ENCODE measurements around the gene FKBP10.
A peak's percentile ranks its signal among the peaks of the same experiment; 100 is the strongest.

Gene FKBP10

DNA sequence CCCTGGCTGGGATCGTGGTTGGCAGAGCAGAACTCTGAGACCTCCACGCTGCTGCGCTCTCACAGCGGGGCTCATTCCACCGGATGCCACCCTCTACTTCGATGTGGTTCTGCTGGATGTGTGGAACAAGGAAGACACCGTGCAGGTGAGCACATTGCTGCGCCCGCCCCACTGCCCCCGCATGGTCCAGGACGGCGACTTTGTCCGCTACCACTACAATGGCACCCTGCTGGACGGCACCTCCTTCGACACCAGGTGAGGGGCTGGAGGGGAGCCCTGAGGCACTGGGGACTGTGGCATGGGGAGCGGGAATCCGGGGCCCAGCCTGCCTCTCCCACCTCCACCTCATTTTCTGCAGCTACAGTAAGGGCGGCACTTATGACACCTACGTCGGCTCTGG lies 5.2 kb downstream of the FKBP10 start:
- no peaks in the 10 kb centered on the region for H3K9me3 Mint-ChIP-seq
- no peaks in the 10 kb centered on the region for H3K27me3 Mint-ChIP-seq (ENCODE audit: low read depth, poor library complexity)
- peaks cover 25% of the 10 kb centered on the region for H3K36me3 Mint-ChIP-seq (ENCODE audit: low read depth)
- H3K4me1 Mint-ChIP-seq = peaks cover 71% of the 10 kb centered on the region
- TF ChIP-seq, protein P1, sequence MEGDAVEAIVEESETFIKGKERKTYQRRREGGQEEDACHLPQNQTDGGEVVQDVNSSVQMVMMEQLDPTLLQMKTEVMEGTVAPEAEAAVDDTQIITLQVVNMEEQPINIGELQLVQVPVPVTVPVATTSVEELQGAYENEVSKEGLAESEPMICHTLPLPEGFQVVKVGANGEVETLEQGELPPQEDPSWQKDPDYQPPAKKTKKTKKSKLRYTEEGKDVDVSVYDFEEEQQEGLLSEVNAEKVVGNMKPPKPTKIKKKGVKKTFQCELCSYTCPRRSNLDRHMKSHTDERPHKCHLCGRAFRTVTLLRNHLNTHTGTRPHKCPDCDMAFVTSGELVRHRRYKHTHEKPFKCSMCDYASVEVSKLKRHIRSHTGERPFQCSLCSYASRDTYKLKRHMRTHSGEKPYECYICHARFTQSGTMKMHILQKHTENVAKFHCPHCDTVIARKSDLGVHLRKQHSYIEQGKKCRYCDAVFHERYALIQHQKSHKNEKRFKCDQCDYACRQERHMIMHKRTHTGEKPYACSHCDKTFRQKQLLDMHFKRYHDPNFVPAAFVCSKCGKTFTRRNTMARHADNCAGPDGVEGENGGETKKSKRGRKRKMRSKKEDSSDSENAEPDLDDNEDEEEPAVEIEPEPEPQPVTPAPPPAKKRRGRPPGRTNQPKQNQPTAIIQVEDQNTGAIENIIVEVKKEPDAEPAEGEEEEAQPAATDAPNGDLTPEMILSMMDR (IDR thresholded peaks at IDR 0.05) = no peak
- H3K4me3 Mint-ChIP-seq = no peak overlapping the region
- H3K27ac Mint-ChIP-seq = peak overlapping the region; percentile 93
- no peak for DNase-seq

DNA sequence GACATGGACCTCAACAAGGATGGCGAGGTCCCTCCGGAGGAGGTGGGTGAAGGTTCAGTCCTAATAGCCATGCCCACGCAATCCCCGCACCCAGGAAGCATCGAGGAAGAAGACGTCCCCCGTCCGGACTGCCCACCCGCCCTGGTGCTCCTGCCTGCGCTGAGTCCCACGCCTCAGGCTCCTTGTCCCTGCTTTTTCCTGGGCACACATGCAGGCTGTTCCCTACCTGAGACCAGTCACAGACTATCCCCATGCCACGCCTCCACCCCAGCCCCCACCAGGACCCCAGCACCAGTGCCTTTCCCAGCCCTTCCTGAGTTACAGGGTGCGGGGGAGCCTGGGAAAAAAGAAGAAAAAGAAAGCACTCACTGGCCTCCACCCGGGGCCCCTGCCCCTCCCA lies 9.0 kb downstream of the FKBP10 start:
- Mint-ChIP-seq H3K4me3 (no peak overlapping the region), H3K4me1 (peaks cover 54% of the 10 kb centered on the region), H3K27me3 (ENCODE audit: low read depth, poor library complexity) (no peaks in the 10 kb centered on the region), H3K27ac (peak overlapping the region; percentile 96), H3K36me3 (ENCODE audit: low read depth) (peaks cover 28% of the 10 kb centered on the region), H3K9me3 (no peaks in the 10 kb centered on the region)
- TF ChIP-seq, protein P1 (IDR thresholded peaks at IDR 0.05) = no peak
- no peak for DNase-seq

DNA sequence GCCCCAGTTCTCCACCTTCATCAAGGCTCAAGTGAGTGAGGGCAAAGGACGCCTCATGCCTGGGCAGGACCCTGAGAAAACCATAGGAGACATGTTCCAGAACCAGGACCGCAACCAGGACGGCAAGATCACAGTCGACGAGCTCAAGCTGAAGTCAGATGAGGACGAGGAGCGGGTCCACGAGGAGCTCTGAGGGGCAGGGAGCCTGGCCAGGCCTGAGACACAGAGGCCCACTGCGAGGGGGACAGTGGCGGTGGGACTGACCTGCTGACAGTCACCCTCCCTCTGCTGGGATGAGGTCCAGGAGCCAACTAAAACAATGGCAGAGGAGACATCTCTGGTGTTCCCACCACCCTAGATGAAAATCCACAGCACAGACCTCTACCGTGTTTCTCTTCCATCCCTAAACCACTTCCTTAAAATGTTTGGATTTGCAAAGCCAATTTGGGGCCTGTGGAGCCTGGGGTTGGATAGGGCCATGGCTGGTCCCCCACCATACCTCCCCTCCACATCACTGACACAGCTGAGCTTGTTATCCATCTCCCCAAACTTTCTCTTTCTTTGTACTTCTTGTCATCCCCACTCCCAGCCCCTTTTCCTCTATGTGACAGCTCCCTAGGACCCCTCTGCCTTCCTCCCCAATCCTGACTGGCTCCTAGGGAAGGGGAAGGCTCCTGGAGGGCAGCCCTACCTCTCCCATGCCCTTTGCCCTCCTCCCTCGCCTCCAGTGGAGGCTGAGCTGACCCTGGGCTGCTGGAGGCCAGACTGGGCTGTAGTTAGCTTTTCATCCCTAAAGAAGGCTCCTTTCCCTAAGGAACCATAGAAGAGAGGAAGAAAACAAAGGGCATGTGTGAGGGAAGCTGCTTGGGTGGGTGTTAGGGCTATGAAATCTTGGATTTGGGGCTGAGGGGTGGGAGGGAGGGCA lies 9.7 kb downstream of the FKBP10 start:
- Mint-ChIP-seq H3K27ac (peak overlapping the region; percentile 96), H3K27me3 (ENCODE audit: low read depth, poor library complexity) (no peaks in the 10 kb centered on the region), H3K36me3 (ENCODE audit: low read depth) (peaks cover 26% of the 10 kb centered on the region), H3K9me3 (no peaks in the 10 kb centered on the region), H3K4me1 (peaks cover 49% of the 10 kb centered on the region), H3K4me3 (no peak overlapping the region)
- DNase-seq = no peak
- TF ChIP-seq, protein P1 (IDR thresholded peaks at IDR 0.05) = no peak

DNA sequence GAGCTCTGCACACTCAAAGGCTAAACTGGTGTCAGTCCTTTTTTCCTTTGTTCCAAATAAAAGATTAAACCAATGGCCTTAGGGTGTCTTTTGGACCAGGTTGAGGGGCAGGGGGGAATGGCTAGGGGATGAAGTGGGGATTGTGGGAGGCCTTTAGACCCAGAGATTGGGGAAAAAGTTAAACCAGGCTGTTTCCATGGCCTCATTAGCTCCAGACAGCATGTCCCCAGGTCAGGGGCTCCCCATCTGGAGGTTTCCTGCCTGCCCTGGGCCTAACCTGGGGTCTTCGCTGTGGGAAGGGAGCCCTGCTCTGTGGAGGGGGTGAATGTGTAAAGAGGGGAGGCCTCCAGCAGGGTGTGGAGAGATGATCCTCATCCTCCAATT lies 10.3 kb downstream of the FKBP10 start:
- no peak overlapping the region for H3K4me3 Mint-ChIP-seq
- H3K4me1 Mint-ChIP-seq = peaks cover 49% of the 10 kb centered on the region
- DNase-seq = no peak
- no peaks in the 10 kb centered on the region for H3K27me3 Mint-ChIP-seq (ENCODE audit: low read depth, poor library complexity)
- no peaks in the 10 kb centered on the region for H3K9me3 Mint-ChIP-seq
- TF ChIP-seq, protein P1 (IDR thresholded peaks at IDR 0.05) = no peak
- H3K27ac Mint-ChIP-seq = peak overlapping the region; percentile 39
- peaks cover 27% of the 10 kb centered on the region for H3K36me3 Mint-ChIP-seq (ENCODE audit: low read depth)

DNA sequence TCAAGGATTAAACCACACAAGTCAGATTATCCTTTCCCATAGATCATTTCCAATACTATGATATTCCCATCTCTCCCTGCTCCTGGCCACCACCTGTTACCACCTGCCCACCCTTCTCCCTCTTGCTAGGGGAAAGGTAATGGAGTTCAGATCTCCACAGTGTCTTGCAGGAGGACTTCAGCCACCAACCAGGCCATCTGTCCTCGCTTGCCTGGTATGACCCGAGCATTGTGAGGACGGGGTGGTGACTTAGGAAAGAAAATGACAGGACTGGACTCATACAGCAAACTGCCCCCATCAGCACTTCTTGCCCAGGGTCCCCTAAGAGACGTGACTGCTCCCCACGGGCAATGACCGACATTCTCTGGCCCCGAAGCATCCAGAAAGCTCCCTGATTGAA lies 10.8 kb downstream of the FKBP10 start:
- Mint-ChIP-seq H3K27me3 (ENCODE audit: low read depth, poor library complexity) (no peaks in the 10 kb centered on the region), H3K9me3 (no peaks in the 10 kb centered on the region), H3K4me1 (peaks cover 47% of the 10 kb centered on the region), H3K4me3 (no peak overlapping the region), H3K27ac (peak overlapping the region; percentile 39), H3K36me3 (ENCODE audit: low read depth) (peaks cover 25% of the 10 kb centered on the region)
- TF ChIP-seq, protein P1 (IDR thresholded peaks at IDR 0.05) = no peak
- DNase-seq = no peak

DNA sequence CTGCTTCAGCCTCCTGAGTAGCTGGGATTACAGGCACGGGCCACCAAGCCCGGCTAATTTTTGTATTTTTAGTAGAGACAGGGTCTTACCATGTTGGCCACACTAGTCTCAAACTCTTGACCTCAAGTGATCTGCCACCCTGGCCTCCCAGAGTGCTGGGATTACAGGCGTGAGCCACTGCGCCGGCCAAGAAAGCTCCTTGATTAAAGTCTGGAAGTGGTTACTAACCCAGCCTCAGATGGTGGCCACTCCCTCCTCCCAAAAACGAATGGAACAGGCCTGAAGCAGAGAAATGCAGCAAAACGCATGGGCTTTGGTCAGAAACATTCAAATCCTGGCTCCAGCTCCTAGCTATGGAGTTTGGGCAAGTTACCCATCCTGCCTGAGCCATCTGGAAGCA lies 11.3 kb downstream of the FKBP10 start:
- H3K27me3 Mint-ChIP-seq (ENCODE audit: low read depth, poor library complexity) = no peaks in the 10 kb centered on the region
- H3K4me3 Mint-ChIP-seq = no peak overlapping the region
- no peak for DNase-seq
- no peak overlapping the region for H3K27ac Mint-ChIP-seq
- TF ChIP-seq, protein P1 (IDR thresholded peaks at IDR 0.05) = no peak
- peaks cover 29% of the 10 kb centered on the region for H3K36me3 Mint-ChIP-seq (ENCODE audit: low read depth)
- H3K4me1 Mint-ChIP-seq = peaks cover 50% of the 10 kb centered on the region
- H3K9me3 Mint-ChIP-seq = no peaks in the 10 kb centered on the region
